ENCODE results near the gene EXOC3. TPM values are rescaled to one million over a fixed set of nuclear protein-coding genes. Genes with fewer than 3 reads are reported as not detected.
"Not testable (repeated sequence)": the region's sequence is repeated elsewhere in the genome, so short reads cannot be mapped to it uniquely, and the experiment has no call there.

The EXOC3 gene
- total RNA-seq, 1 donor from 2014 or later, result 46.4 TPM

DNA sequence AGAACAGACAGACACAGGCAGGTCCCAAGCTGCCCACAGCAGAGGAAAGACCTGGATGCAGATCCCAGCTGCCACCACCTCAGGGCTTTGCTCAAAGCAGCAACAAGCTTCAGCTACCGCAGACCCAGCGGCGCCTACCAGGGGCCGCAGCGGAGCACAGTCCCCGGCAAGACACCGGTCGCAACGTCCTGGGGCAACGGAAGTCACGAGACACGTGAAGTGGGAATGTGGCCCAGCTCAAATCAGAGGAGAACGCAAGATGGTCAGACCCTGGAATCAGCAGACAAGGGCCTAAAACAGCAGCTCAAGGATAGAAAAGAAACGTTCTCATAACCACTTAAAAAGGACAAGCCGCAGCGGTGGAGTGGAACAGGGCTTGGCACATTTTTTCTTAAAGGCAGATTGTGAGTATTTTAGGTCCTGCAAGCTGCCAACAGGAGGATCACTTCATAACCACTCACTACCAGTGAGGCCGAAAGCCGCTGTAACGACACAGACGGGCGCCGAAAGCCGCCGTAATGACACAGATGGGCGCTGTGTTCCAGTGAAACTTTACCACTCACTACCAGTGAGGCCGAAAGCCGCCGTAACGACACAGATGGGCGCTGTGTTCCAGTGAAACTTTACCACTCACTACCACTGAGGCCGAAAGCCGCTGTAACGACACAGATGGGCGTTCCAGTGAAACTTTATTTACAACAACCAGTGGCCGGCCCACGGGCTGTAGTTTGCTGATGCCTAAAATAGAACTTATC is 59.5 kb downstream of the EXOC3 start:
- DNase-seq, result no peak
- ATAC-seq (ENCODE audit: poor library complexity), result no peak
- intact Hi-C loops (cut with DNase I), result no loop called here

DNA sequence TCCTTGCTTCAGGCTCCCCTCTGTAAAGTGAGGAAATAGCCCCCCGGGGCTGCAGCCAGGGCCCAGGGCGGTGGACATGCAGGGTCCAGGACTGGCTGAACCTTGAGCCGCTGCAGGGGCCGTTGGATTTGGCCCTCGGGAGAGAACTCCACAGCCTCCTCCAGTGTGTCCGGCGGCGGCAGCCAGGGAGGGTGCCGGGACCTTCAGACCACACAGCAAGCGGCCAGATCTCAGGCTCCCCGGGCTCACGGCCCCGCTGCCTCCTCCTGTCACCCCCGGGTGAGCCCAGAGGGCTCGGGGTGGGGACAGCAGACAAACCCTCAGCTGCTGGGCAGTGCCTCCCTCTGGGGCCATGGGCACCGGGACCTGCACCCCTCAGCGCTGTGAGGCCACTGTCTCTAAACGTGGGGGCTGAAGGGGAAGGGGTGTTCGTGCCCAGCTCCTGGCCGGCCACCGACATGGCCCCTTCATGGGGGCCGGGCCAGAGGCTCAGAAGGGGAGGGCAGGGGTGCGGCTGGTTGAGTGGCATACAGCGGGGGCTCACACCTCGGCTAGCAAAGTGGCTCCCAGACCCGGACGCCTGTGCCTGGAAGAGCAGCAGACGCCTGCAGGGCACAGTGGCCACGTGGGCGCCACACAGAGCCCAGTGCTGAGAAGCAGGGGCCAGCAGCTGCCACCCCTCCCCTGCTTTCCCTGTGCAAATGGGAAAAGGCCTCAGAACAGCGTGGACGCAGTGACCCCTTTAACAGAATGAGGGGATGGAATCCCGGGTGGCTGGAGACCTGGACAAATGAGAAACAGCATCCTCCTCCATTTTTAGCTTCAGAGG is 61.6 kb downstream of the EXOC3 start:
- ATAC-seq (ENCODE audit: poor library complexity), result no peak
- intact Hi-C loops (cut with DNase I), result no loop called here
- DNase-seq, result no peak

DNA sequence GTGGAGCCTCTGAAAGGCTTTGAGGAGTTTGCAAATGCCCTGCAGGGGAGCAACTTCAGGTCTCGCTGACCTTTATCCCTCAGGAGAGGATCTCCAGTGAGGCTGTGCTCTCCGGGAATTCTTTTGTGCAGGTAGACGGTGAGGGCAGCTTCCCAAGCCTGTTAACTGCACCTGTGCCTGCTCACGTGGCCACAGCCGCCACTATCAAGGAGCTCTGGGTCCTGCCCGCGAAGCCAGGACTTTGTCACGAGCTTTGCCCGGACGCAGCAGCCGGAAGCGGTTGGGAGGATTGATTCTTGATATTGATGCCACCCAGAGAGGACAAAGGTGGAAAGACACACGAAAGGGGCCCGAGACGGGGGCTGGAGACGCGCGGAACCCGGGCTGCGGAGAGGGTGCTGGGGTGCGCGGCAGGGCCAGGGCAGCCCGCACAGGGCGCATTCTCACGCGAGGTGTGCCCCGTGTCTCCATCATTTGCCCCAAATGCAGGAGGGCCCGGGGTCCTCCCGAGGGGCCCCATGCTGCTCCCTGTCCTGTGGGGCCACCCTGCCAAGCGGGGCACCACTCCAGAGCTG is 63.1 kb downstream of the EXOC3 start:
- DNase-seq (no peak), ATAC-seq (ENCODE audit: poor library complexity) (no peak)
- intact Hi-C loops (cut with DNase I), result no loop called here

DNA sequence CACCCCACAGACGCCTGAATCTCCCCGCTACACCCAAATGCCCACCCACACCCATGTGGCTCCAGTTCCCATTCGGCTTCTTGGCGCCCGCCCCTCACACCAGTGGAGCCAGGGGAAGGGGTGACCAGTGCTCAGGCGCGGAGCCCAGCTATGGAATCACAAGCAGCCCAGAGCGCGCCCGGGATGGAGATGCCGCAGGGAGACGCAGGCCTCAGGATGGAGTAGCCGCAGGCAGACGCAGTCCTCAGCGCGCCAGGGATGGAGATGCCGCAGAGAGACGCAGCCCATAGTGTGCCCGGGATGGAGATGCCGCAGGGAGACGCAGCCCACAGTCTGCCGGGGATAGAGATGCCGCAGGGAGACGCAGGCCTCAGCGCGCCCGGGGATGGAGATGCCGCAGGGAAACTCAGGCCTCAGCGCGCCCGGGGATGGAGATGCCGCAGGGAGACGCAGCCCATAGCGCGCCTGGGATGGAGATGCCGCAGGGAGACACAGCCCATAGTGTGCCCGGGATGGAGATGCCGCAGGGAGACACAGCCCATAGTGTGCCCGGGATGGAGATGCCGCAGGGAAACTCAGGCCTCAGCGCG is 65.1 kb downstream of the EXOC3 start:
- DNase-seq; intact Hi-C loops (cut with DNase I); ATAC-seq (ENCODE audit: poor library complexity): not testable (repeated sequence)

DNA sequence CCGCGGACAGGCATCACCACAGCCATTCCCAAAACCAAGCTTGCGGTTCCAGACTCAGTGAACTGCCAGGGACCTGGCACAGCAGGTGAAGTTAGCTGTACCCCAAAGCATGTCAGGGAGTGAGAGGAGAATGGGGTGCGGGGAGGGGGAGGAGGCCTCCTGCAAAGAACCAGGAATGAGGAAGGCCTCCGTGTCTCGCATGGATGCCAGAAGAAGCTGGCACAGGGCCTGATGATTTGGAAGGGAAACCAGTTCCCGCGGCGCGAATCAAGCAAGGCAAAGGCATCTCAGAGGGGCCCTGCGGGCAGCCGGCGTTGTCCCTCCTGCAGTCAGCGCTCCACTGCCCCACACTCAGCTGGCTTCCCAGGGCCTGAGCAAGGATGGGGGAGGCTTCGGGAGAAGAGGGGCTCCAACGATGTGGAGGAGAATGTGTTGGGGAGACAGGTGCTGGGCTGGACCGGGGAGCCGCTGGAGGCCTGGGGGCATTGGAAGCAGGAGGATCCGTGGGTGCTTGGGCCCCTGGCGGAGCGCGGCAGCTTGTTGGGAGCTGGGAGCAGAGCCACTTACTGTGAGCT is 66.7 kb downstream of the EXOC3 start:
- no peak for ATAC-seq (ENCODE audit: poor library complexity)
- no peak for DNase-seq
- intact Hi-C loops (cut with DNase I), result no loop called here

DNA sequence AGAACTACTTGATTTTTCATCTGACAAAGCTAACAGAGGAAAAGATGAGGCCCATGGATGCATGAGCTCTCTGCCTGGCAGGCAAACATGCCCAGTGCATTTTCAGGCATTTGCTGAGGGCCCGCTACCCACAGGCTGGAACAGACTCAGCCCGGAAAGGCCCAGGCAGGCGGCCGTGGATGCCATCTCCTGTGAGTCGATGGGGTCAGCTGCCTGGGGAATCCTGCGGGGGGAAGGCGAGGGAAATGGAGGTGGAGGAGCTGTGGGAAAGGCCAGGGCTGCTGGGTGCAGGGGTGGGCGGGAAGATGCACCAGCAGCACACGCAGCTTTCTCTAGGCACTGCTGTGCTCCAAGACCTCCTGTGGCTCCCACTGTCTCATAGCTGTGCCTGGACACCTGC is 67.5 kb downstream of the EXOC3 start:
- intact Hi-C loops (cut with DNase I), result no loop called here
- ATAC-seq (ENCODE audit: poor library complexity), result no peak
- no peak for DNase-seq

DNA sequence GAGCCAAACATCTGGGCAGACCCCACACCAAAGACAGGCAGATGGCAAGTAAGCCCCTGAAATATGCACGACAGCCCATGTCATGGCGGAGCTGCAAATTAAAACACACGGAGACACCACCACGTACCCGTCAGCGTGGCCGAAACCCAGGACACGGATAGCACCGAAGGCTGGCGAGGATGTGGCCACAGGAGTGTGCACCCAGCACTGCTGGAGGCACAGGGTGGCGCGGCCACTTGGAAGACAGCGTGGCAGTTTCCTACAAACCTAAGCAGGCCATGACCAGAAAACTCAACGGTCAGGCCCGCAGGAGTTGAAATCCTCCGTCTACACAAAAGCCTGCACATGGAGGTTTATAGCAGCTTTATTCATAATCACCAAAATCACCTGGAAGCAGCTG is 68.5 kb downstream of the EXOC3 start:
- no peak for ATAC-seq (ENCODE audit: poor library complexity)
- no peak for DNase-seq
- intact Hi-C loops (cut with DNase I), result no loop called here

DNA sequence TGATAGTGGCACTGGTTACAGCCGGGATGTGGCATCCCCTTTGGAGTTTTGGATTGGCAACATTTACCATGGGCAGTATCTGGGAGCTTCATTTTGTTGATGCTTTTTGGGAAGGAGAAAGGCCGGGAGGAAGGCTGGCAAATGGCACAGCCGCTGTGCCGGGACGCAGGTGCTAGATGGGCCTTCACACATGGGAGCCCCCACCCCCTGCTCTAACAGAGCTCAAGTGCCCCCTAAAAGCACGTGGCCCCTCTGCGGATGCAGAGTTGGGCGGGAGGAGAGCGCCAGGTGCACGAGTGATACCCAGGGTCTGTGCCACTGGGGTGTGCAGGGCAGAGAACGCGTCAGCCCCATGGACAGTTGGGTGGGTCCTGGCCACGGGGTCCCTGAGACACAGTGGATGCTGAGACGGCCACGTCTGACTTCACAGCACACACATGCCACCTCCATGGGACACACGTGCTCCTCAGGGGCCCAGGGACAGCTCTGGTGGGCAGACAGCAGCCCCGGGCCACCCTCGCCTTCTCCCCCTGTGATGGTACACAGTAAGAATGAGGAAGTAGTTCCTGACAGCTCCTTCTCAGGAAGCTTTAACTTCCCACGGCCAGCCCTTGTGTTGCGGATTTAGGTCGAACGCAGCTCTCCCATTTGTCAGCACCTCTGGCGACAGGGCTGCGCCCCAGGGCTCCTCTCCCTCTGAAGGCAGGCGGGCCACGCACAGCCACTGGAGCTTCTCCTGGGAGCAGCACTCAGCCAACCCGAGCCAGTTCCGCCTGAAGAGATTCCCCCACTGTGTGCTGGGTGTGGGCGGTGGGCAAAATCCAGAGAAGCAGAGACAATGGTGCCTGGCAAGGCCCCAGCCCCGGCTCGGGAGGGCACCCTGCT is 70.5 kb downstream of the EXOC3 start:
- ATAC-seq (ENCODE audit: poor library complexity), result no peak
- no peak for DNase-seq
- intact Hi-C loops (cut with DNase I), result no loop called here

DNA sequence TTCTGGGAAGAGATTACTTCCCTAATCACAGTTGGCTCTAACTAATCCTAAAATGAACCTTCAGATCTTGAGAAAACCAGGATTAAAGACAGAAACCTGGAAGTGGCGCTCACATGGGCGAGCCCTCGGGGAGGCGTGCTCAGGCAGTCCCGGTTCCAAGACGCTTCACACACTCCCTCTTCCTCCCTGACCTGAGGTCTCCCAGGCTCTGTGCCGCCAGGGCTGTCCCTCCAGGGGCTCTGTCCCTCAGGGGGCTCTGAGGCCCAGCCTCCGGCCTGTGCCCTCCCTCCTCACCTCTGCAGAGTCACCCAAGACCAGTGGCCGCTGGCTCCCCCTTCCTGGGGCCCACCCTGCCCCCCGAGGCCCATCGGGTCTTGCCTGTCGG is 71.1 kb downstream of the EXOC3 start:
- intact Hi-C loops (cut with DNase I), result no loop called here
- DNase-seq (no peak), ATAC-seq (ENCODE audit: poor library complexity) (no peak)

DNA sequence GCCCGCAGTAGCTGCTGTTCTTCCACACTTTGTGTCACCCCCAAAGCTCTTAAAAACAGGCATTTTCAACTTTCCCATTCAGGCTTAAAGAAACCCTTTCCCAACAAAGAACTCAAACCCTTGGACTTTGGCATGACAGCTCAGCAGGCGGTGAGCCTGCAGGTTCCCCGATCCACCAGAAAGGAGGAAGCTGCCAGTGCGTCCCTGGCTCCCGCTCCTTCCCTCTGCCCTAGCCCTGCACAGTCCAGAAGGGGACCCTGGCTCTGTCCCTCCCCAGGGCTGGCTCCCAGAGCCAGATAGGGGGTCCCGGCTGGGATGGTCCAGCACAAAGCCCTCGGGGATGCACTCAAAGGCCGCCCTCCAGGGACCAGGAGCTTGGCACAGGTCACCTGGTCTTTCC is 71.7 kb downstream of the EXOC3 start:
- ATAC-seq (ENCODE audit: poor library complexity), result no peak
- intact Hi-C loops (cut with DNase I), result no loop called here
- DNase-seq, result no peak

DNA sequence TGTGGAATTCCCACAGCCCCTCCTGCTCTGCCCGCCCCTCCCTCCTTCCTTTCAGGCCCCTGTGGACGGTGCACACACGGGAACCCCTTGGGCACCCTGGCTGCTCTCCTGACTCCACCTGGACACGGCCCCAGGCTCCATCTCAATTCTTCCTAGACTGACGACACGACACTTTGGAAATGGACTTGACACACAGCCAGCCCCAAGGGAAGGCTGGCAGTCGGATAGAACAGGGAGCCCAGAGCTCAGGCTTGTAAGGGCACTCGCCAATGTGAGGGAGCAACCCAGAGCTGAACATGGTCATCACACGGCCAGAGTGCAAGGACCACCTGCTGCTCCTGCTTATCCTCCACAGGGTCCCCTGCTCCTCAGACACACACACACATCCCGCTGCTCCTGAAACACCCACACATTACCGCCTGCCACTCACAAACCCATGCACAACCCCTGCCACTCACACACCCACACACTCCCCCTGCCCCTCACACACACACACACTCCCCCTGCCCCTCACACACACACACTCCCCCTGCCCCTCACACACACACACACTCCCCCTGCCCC is 72.4 kb downstream of the EXOC3 start:
- intact Hi-C loops (cut with DNase I), result no loop called here
- no peak for DNase-seq
- ATAC-seq (ENCODE audit: poor library complexity), result no peak

DNA sequence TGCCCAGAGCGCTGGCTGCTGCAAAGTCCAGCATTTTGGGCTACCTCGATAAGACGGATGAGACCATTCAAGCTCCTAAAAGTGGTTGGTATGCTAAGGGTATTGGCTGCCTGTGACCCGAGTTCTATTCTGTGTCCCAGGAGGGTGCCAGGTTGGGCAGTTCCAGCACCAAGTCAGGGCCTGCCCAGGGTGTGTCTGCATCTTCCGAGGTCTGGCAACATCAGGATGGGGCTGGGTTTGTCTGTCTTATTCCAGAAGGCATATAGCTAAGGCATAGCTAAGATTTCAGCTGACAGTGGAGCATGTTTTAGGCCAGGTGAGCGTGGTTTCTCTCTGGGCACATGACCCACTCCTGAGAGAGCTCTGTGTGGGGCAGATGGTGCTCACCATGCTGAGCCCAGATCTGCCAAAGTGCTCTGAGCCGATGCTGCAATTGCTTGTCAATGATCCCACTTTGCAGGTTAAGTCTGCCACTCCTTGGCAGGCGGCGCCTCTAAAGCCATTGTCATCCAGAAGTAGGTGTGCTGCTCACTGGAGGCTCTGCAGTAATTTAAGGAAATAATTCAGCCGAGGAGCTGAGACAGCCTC is 73.5 kb downstream of the EXOC3 start:
- ATAC-seq (ENCODE audit: poor library complexity) (no peak), DNase-seq (no peak)
- intact Hi-C loops (cut with DNase I), result no loop called here

Other genes starting within 250 kb of the EXOC3 start
- gene CCDC127, start 225.0 kb upstream of the EXOC3 start, total RNA-seq, result 8.1 TPM
- gene SDHA, start 224.9 kb upstream of the EXOC3 start, total RNA-seq, result 837 TPM
- gene PDCD6, start 171.5 kb upstream of the EXOC3 start, total RNA-seq, result 32.4 TPM
- 1.8 TPM for gene AHRR, start 121.5 kb upstream of the EXOC3 start, total RNA-seq
- 0.91 TPM for gene SLC9A3, start 81.3 kb downstream of the EXOC3 start, total RNA-seq
- 1.7 TPM for gene CEP72, start 169.2 kb downstream of the EXOC3 start, total RNA-seq

Measured in Right ventricle myocardium superior (tissue), 1 donor.